Activated CD4-positive, alpha-beta T cell treated with anti-CD3 and anti-CD28 coated beads, Interleukin-2, amount 10 ng/mL, durations not matched to agents 7 days and 5 days (primary cell): Measurements from ENCODE around the gene PLA2G7. TPM values are rescaled to one million over a fixed set of nuclear protein-coding genes. Genes with fewer than 3 reads are reported as not detected.
"Not testable (repeated sequence)": the region's sequence is repeated elsewhere in the genome, so short reads cannot be mapped to it uniquely, and the experiment has no call there.

Experiments used
- CTCF ChIA-PET: fragments of 350-600 bp; sonication (Branson Sonifier 250); formaldehyde crosslinking; loops from one replicate; lab custom pipeline; 2021; ENCODE audit warnings: antibody characterized with exemption; lab: Charles Lee
- POLR2A ChIA-PET: fragments of 350-600 bp; sonication (Branson Sonifier 250); formaldehyde crosslinking; loops from one replicate; lab custom pipeline; 2021; ENCODE audit warnings: antibody characterized with exemption; lab: Charles Lee
- DNase-seq: peaks from one replicate; pipeline ENCODE4 v3.0.0-alpha.2; 2020
- H3K27ac Mint-ChIP-seq: one replicate; pipeline ENCODE4 v1.8.0; 2021; ENCODE audit warnings: mild to moderate bottlenecking, moderate library complexity, mixed read lengths
- H3K27me3 Mint-ChIP-seq: one replicate; pipeline ENCODE4 v1.8.0; 2021; ENCODE audit warnings: mixed read lengths
- H3K36me3 Mint-ChIP-seq: one replicate; pipeline ENCODE4 v1.8.0; 2021; ENCODE audit warnings: low read depth, mixed read lengths
- H3K4me1 Mint-ChIP-seq: one replicate; pipeline ENCODE4 v1.8.0; 2021; ENCODE audit warnings: mixed read lengths
- H3K4me3 Mint-ChIP-seq: one replicate; pipeline ENCODE4 v1.8.0; 2021; ENCODE audit warnings: mild to moderate bottlenecking, moderate library complexity, mixed read lengths
- H3K9me3 Mint-ChIP-seq: one replicate; pipeline ENCODE4 v1.8.0; 2021; ENCODE audit warnings: mixed read lengths
- total RNA-seq, 2 experiments: library from RNA; stranded (reverse); gene quantifications; one replicate each; pipeline ENCODE4 v1.2.3, GENCODE V29; 2021

Gene PLA2G7
- total RNA-seq, 2 experiments from 2014 or later, result not detected

GRCh38 chr6:46760925-46761324 is 25.8 kb upstream of the PLA2G7 start:
- H3K36me3 Mint-ChIP-seq, result no peaks in the 10 kb centered on the region
- CTCF ChIA-PET, result no interaction called here
- no peak overlapping the region for H3K4me3 Mint-ChIP-seq
- no peak overlapping the region for H3K27ac Mint-ChIP-seq
- DNase-seq, result no peak
- H3K4me1 Mint-ChIP-seq, result no peaks in the 10 kb centered on the region
- POLR2A ChIA-PET, result no interaction called here
- H3K9me3 Mint-ChIP-seq, result no peaks in the 10 kb centered on the region
- no peaks in the 10 kb centered on the region for H3K27me3 Mint-ChIP-seq

GRCh38 chr6:46758960-46759753 is 24.0 kb upstream of the PLA2G7 start:
- H3K4me1 Mint-ChIP-seq, result no peaks in the 10 kb centered on the region
- H3K27me3 Mint-ChIP-seq, result no peaks in the 10 kb centered on the region
- no peaks in the 10 kb centered on the region for H3K9me3 Mint-ChIP-seq
- H3K27ac Mint-ChIP-seq, result no peak overlapping the region
- no peak for DNase-seq
- ChIA-PET CTCF (no interaction called here), POLR2A (no interaction called here)
- H3K4me3 Mint-ChIP-seq, result no peak overlapping the region
- no peaks in the 10 kb centered on the region for H3K36me3 Mint-ChIP-seq

GRCh38 chr6:46757214-46757596 is 22.0 kb upstream of the PLA2G7 start:
- H3K27me3 Mint-ChIP-seq, result no peaks in the 10 kb centered on the region

GRCh38 chr6:46756469-46757213 is 21.5 kb upstream of the PLA2G7 start:
- no peaks in the 10 kb centered on the region for H3K9me3 Mint-ChIP-seq
- ChIA-PET CTCF (no interaction called here), POLR2A (no interaction called here)
- H3K4me3 Mint-ChIP-seq, result no peak overlapping the region
- H3K36me3 Mint-ChIP-seq, result no peaks in the 10 kb centered on the region
- H3K27me3 Mint-ChIP-seq, result no peaks in the 10 kb centered on the region
- no peak for DNase-seq
- H3K27ac Mint-ChIP-seq, result no peak overlapping the region
- no peaks in the 10 kb centered on the region for H3K4me1 Mint-ChIP-seq

More at GRCh38 chr6:46757214-46757596, 22.0 kb upstream of the PLA2G7 start:
- no peak for DNase-seq
- no peaks in the 10 kb centered on the region for H3K4me1 Mint-ChIP-seq
- no peaks in the 10 kb centered on the region for H3K9me3 Mint-ChIP-seq
- POLR2A ChIA-PET, result no interaction called here
- H3K27ac Mint-ChIP-seq, result no peak overlapping the region
- no peaks in the 10 kb centered on the region for H3K36me3 Mint-ChIP-seq
- no peak overlapping the region for H3K4me3 Mint-ChIP-seq
- CTCF ChIA-PET, result no interaction called here

- DNase-seq, result no peak
- H3K27me3 Mint-ChIP-seq, result no peaks in the 10 kb centered on the region
- H3K4me3 Mint-ChIP-seq, result no peak overlapping the region
- ChIA-PET CTCF (no interaction called here), POLR2A (no interaction called here)
- no peak overlapping the region for H3K27ac Mint-ChIP-seq
- no peaks in the 10 kb centered on the region for H3K9me3 Mint-ChIP-seq
- H3K36me3 Mint-ChIP-seq, result no peaks in the 10 kb centered on the region
- no peaks in the 10 kb centered on the region for H3K4me1 Mint-ChIP-seq
Measured at GRCh38 chr6:46755865-46756264, 20.7 kb upstream of the PLA2G7 start.

- Mint-ChIP-seq H3K36me3 (no peaks in the 10 kb centered on the region), H3K4me1 (no peaks in the 10 kb centered on the region), H3K9me3 (no peaks in the 10 kb centered on the region)
Measured at GRCh38 chr6:46751658-46752057, 16.5 kb upstream of the PLA2G7 start.

GRCh38 chr6:46749731-46750130 is 14.6 kb upstream of the PLA2G7 start:
- POLR2A ChIA-PET, result no interaction called here
- peaks cover 9% of the 10 kb centered on the region for H3K27me3 Mint-ChIP-seq
- H3K27ac Mint-ChIP-seq, result no peak overlapping the region
- no peaks in the 10 kb centered on the region for H3K9me3 Mint-ChIP-seq
- H3K36me3 Mint-ChIP-seq, result no peaks in the 10 kb centered on the region
- H3K4me3 Mint-ChIP-seq, result no peak overlapping the region
- CTCF ChIA-PET, result no interaction called here
- H3K4me1 Mint-ChIP-seq, result no peaks in the 10 kb centered on the region
- no peak for DNase-seq

More at GRCh38 chr6:46751658-46752057, 16.5 kb upstream of the PLA2G7 start:
- H3K27me3 Mint-ChIP-seq, result peaks cover 2% of the 10 kb centered on the region
- H3K4me3 Mint-ChIP-seq, result no peak overlapping the region
- ChIA-PET POLR2A (no interaction called here), CTCF (no interaction called here)
- DNase-seq, result no peak
- H3K27ac Mint-ChIP-seq, result no peak overlapping the region

- CTCF ChIA-PET, result no interaction called here
- H3K4me3 Mint-ChIP-seq, result no peak overlapping the region
Measured at GRCh38 chr6:46748940-46749503, 13.8 kb upstream of the PLA2G7 start.

GRCh38 chr6:46746696-46747095 is 11.5 kb upstream of the PLA2G7 start, which contains the start of gene ANKRD66:
ANKRD66 (plus strand) TSS chr6:46746933; CDS start chr6:46751949, 5,016 bp downstream.
- H3K4me1 Mint-ChIP-seq, result no peaks in the 10 kb centered on the region
- H3K27me3 Mint-ChIP-seq, result peaks cover 9% of the 10 kb centered on the region
- ChIA-PET CTCF (interaction anchor here (0.7 kb wide), 1 partner anchor 251 kb away, joined by 3 read pairs; no protein-coding TSS in a partner anchor), POLR2A (no interaction called here)
- no peaks in the 10 kb centered on the region for H3K9me3 Mint-ChIP-seq
- DNase-seq, result no peak
- H3K36me3 Mint-ChIP-seq, result no peaks in the 10 kb centered on the region
- no peak within 1 kb of the TSS for H3K4me3 Mint-ChIP-seq
- H3K27ac Mint-ChIP-seq, result no peak within 1 kb of the TSS

More at GRCh38 chr6:46748940-46749503, 13.8 kb upstream of the PLA2G7 start:
- Mint-ChIP-seq H3K9me3 (no peaks in the 10 kb centered on the region), H3K27ac (no peak overlapping the region), H3K27me3 (peaks cover 9% of the 10 kb centered on the region), H3K4me1 (no peaks in the 10 kb centered on the region), H3K36me3 (no peaks in the 10 kb centered on the region)
- POLR2A ChIA-PET, result no interaction called here
- no peak for DNase-seq

- no peak for DNase-seq
- ChIA-PET POLR2A (no interaction called here), CTCF (no interaction called here)
- H3K27ac Mint-ChIP-seq, result no peak overlapping the region
- no peaks in the 10 kb centered on the region for H3K36me3 Mint-ChIP-seq
- no peaks in the 10 kb centered on the region for H3K4me1 Mint-ChIP-seq
- peaks cover 9% of the 10 kb centered on the region for H3K27me3 Mint-ChIP-seq
- H3K4me3 Mint-ChIP-seq, result no peak overlapping the region
- no peaks in the 10 kb centered on the region for H3K9me3 Mint-ChIP-seq
Measured at GRCh38 chr6:46745973-46746372, 10.8 kb upstream of the PLA2G7 start.

GRCh38 chr6:46744159-46744725 is 9.1 kb upstream of the PLA2G7 start:
- H3K4me3 Mint-ChIP-seq, H3K9me3 Mint-ChIP-seq, CTCF ChIA-PET, H3K4me1 Mint-ChIP-seq, H3K27ac Mint-ChIP-seq, DNase-seq, POLR2A ChIA-PET, H3K36me3 Mint-ChIP-seq, H3K27me3 Mint-ChIP-seq: not testable (repeated sequence)

- no peak for DNase-seq
- ChIA-PET POLR2A (no interaction called here), CTCF (no interaction called here)
- H3K9me3 Mint-ChIP-seq, result no peaks in the 10 kb centered on the region
- no peak overlapping the region for H3K4me3 Mint-ChIP-seq
- peaks cover 9% of the 10 kb centered on the region for H3K27me3 Mint-ChIP-seq
- H3K36me3 Mint-ChIP-seq, result no peaks in the 10 kb centered on the region
- no peaks in the 10 kb centered on the region for H3K4me1 Mint-ChIP-seq
- no peak overlapping the region for H3K27ac Mint-ChIP-seq
Measured at GRCh38 chr6:46743425-46744158, 8.4 kb upstream of the PLA2G7 start.
